WTC11 (cell line): ENCODE measurements around the gene SMPX.

Experiments used
- TF ChIP-seq, protein P1 (sequence below): fragments of 200-600 bp; IDR thresholded peaks from 2 replicates; pipeline ENCODE4 v1.8.0; 2022; ENCODE audit warnings: antibody characterized with exemption
- TF ChIP-seq, protein P2 (sequence below): sonication (generic); formaldehyde crosslinking; IDR thresholded peaks from 2 replicates; pipeline ENCODE4 v1.8.0; 2022; ENCODE audit warnings: missing genetic modification reagents

DNA sequence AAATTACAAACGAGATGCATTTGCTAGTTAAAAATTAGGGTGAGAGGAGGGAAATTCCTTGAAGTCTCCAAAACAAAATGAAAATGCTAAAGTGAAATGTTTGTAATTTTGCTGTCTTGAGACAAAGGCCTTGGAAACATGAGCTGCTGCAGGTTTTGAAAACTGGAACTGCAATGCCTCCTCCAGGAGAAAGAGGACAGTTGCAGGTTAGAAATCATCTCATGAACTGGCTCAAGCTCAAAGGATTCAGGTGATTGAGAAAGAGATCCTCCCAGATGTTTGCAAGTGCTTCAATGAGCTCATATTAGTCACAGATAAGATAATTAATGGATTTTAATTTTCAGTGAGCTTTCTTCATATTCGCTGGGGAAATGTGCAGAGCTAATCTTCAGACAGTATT lies 32.4 kb downstream of the SMPX start:
- TF ChIP-seq, protein P1, sequence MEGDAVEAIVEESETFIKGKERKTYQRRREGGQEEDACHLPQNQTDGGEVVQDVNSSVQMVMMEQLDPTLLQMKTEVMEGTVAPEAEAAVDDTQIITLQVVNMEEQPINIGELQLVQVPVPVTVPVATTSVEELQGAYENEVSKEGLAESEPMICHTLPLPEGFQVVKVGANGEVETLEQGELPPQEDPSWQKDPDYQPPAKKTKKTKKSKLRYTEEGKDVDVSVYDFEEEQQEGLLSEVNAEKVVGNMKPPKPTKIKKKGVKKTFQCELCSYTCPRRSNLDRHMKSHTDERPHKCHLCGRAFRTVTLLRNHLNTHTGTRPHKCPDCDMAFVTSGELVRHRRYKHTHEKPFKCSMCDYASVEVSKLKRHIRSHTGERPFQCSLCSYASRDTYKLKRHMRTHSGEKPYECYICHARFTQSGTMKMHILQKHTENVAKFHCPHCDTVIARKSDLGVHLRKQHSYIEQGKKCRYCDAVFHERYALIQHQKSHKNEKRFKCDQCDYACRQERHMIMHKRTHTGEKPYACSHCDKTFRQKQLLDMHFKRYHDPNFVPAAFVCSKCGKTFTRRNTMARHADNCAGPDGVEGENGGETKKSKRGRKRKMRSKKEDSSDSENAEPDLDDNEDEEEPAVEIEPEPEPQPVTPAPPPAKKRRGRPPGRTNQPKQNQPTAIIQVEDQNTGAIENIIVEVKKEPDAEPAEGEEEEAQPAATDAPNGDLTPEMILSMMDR = no peak
- TF ChIP-seq, protein P2, sequence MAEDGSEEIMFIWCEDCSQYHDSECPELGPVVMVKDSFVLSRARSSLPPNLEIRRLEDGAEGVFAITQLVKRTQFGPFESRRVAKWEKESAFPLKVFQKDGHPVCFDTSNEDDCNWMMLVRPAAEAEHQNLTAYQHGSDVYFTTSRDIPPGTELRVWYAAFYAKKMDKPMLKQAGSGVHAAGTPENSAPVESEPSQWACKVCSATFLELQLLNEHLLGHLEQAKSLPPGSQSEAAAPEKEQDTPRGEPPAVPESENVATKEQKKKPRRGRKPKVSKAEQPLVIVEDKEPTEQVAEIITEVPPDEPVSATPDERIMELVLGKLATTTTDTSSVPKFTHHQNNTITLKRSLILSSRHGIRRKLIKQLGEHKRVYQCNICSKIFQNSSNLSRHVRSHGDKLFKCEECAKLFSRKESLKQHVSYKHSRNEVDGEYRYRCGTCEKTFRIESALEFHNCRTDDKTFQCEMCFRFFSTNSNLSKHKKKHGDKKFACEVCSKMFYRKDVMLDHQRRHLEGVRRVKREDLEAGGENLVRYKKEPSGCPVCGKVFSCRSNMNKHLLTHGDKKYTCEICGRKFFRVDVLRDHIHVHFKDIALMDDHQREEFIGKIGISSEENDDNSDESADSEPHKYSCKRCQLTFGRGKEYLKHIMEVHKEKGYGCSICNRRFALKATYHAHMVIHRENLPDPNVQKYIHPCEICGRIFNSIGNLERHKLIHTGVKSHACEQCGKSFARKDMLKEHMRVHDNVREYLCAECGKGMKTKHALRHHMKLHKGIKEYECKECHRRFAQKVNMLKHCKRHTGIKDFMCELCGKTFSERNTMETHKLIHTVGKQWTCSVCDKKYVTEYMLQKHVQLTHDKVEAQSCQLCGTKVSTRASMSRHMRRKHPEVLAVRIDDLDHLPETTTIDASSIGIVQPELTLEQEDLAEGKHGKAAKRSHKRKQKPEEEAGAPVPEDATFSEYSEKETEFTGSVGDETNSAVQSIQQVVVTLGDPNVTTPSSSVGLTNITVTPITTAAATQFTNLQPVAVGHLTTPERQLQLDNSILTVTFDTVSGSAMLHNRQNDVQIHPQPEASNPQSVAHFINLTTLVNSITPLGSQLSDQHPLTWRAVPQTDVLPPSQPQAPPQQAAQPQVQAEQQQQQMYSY (CRISPR knock-in tag) = no peak
